ENCODE results near the gene HOXD11. TPM values are rescaled to one million over a fixed set of nuclear protein-coding genes. Genes with fewer than 3 reads are reported as not detected.

The HOXD11 gene
- 1.2 TPM for polyA plus RNA-seq (2013, experiment 1 of 2)
- 0.96 TPM for polyA plus RNA-seq (2013, experiment 2 of 2)

- no peaks in the 10 kb centered on the region for H3K9me3 ChIP-seq (ENCODE audit: control insufficient read depth, low read length)
- H3K27ac ChIP-seq (ENCODE audit: low read depth, low read length, severe bottlenecking) = no peak within 1 kb of the TSS
- WGBS, 2 experiments (ENCODE audit: insufficient coverage in 2 of 2) = 1 to 2% methylated on average over 46 to 48 of the region's 85 CpGs
- no peaks in the 10 kb centered on the region for H3K4me1 ChIP-seq (ENCODE audit: control insufficient read depth, insufficient read depth, low read length, poor library complexity, severe bottlenecking)
- no peaks in the 10 kb centered on the region for H3K36me3 ChIP-seq (ENCODE audit: control insufficient read depth, insufficient read depth, low read length)
- H3K4me3 ChIP-seq (ENCODE audit: extremely low read depth, insufficient read depth, low read length, poor library complexity, severe bottlenecking) = peak within 1 kb of the TSS; percentile 18
Measured at GRCh38 chr2:176106581-176107539, at the start of gene HOXD11. Gene HOXD11, plus strand, starts transcription at chr2:176107280. Its CDS starts 76 bp downstream, at chr2:176107356.

DNA sequence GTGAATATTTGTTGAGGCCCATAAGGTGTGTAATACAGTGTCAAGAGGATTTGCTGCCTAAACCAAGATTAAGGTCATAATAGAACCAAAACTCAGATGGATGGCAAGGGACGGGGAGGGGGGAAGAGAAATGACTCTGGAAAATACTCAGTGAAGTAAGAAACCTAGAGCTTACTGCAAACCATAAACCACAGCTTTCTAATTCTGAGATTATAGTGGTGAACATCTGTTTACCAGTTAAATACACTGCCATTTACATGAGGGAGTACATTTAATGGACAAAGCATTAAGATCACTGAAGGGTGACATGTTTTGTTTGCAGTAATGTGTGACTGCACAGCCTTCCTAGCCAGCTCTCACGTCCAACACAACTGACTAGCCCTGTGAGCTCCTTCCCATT, 43.1 kb upstream of the HOXD11 start:
- H3K4me1 ChIP-seq (ENCODE audit: control insufficient read depth, insufficient read depth, low read length, poor library complexity, severe bottlenecking) = no peaks in the 10 kb centered on the region
- no peak overlapping the region for H3K27ac ChIP-seq (ENCODE audit: low read depth, low read length, severe bottlenecking)
- no peak overlapping the region for H3K4me3 ChIP-seq (ENCODE audit: extremely low read depth, insufficient read depth, low read length, poor library complexity, severe bottlenecking)
- H3K9me3 ChIP-seq (ENCODE audit: control insufficient read depth, low read length) = no peaks in the 10 kb centered on the region
- H3K36me3 ChIP-seq (ENCODE audit: control insufficient read depth, insufficient read depth, low read length) = no peaks in the 10 kb centered on the region
- 60 to 83% methylated on average over 1 to 2 of the region's 2 CpGs for WGBS, 2 experiments (ENCODE audit: insufficient coverage in 2 of 2)

GRCh38 chr2:176066645-176067588, 40.2 kb upstream of the HOXD11 start:
- H3K9me3 ChIP-seq (ENCODE audit: control insufficient read depth, low read length) = no peaks in the 10 kb centered on the region
- H3K4me1 ChIP-seq (ENCODE audit: control insufficient read depth, insufficient read depth, low read length, poor library complexity, severe bottlenecking) = no peaks in the 10 kb centered on the region
- no peak overlapping the region for H3K27ac ChIP-seq (ENCODE audit: low read depth, low read length, severe bottlenecking)
- no peak overlapping the region for H3K4me3 ChIP-seq (ENCODE audit: extremely low read depth, insufficient read depth, low read length, poor library complexity, severe bottlenecking)
- no peaks in the 10 kb centered on the region for H3K36me3 ChIP-seq (ENCODE audit: control insufficient read depth, insufficient read depth, low read length)
- WGBS, 2 experiments (ENCODE audit: insufficient coverage in 2 of 2) = 94% methylated on average over 38 to 43 of the region's 56 CpGs

GRCh38 chr2:176067589-176068418, 39.3 kb upstream of the HOXD11 start:
- Histone ChIP-seq H3K27ac (ENCODE audit: low read depth, low read length, severe bottlenecking) (no peak overlapping the region), H3K4me3 (ENCODE audit: extremely low read depth, insufficient read depth, low read length, poor library complexity, severe bottlenecking) (no peak overlapping the region), H3K36me3 (ENCODE audit: control insufficient read depth, insufficient read depth, low read length) (no peaks in the 10 kb centered on the region), H3K9me3 (ENCODE audit: control insufficient read depth, low read length) (no peaks in the 10 kb centered on the region), H3K4me1 (ENCODE audit: control insufficient read depth, insufficient read depth, low read length, poor library complexity, severe bottlenecking) (no peaks in the 10 kb centered on the region)
- 89 to 90% methylated on average over 34 to 37 of the region's 38 CpGs for WGBS, 2 experiments (ENCODE audit: insufficient coverage in 2 of 2)

GRCh38 chr2:176068419-176068832, 38.7 kb upstream of the HOXD11 start:
- WGBS, 2 experiments (ENCODE audit: insufficient coverage in 2 of 2) = 93 to 95% methylated on average over 30 of the region's 30 CpGs
- H3K4me3 ChIP-seq (ENCODE audit: extremely low read depth, insufficient read depth, low read length, poor library complexity, severe bottlenecking) = no peak overlapping the region

DNA sequence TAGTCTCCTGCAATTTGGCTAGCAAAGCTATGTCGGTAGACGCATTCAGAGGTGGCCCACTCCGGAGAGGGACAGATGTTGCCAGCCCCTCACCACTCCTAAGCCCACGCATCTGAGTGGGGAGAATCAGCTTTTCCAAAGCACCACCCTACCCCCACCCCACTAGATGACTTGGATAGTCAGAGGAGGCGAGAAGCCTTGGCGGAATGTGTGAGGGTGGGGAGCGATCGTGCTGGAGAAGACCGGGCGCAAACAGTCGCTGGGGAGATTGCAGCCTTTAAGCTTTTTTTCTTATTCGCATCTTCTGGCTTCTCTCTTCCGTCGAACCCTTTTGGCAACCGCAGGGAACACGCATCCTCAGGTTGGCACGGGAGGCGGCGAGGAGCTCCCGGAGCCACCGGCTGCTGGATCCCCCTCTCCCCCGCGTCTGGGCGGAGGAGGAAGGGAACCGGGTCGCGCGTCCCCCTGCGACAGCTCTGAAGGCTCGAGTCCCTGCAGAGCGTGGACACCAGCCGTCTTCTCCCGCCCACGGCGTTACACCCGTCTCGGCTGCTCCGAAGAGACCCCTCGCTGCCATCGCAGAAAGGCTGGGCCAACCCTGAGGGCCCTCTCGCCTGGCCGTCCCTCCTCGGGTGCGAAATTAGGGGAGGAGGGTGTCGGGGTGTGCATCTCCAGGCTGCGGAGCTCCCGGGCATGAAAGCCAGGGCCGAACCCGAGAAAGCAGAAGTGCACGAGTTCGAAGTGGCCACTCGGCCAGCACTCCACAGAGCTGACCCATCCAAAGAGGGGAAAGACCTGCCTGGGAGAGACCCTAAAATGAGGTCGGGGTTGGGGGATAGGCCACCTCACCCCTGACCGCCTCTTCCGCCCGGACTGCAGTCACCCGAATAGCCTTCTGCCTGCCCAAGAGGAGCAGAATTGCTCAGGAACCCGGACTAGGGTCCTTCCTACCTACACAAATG, 35.5 kb upstream of the HOXD11 start:
- H3K4me3 ChIP-seq (ENCODE audit: extremely low read depth, insufficient read depth, low read length, poor library complexity, severe bottlenecking) = no peak overlapping the region
- H3K36me3 ChIP-seq (ENCODE audit: control insufficient read depth, insufficient read depth, low read length) = no peaks in the 10 kb centered on the region
- no peaks in the 10 kb centered on the region for H3K4me1 ChIP-seq (ENCODE audit: control insufficient read depth, insufficient read depth, low read length, poor library complexity, severe bottlenecking)
- WGBS, 2 experiments (ENCODE audit: insufficient coverage in 2 of 2) = 90 to 91% methylated on average over 48 to 54 of the region's 58 CpGs
- H3K27ac ChIP-seq (ENCODE audit: low read depth, low read length, severe bottlenecking) = no peak overlapping the region
- H3K9me3 ChIP-seq (ENCODE audit: control insufficient read depth, low read length) = no peaks in the 10 kb centered on the region

More at GRCh38 chr2:176068419-176068832, 38.7 kb upstream of the HOXD11 start:
- Histone ChIP-seq H3K27ac (ENCODE audit: low read depth, low read length, severe bottlenecking) (no peak overlapping the region), H3K36me3 (ENCODE audit: control insufficient read depth, insufficient read depth, low read length) (no peaks in the 10 kb centered on the region), H3K4me1 (ENCODE audit: control insufficient read depth, insufficient read depth, low read length, poor library complexity, severe bottlenecking) (no peaks in the 10 kb centered on the region), H3K9me3 (ENCODE audit: control insufficient read depth, low read length) (no peaks in the 10 kb centered on the region)

- no peaks in the 10 kb centered on the region for H3K4me1 ChIP-seq (ENCODE audit: control insufficient read depth, insufficient read depth, low read length, poor library complexity, severe bottlenecking)
- no peaks in the 10 kb centered on the region for H3K9me3 ChIP-seq (ENCODE audit: control insufficient read depth, low read length)
- H3K4me3 ChIP-seq (ENCODE audit: extremely low read depth, insufficient read depth, low read length, poor library complexity, severe bottlenecking) = no peak overlapping the region
- 84 to 93% methylated on average over 3 to 4 of the region's 5 CpGs for WGBS, 2 experiments (ENCODE audit: insufficient coverage in 2 of 2)
- no peaks in the 10 kb centered on the region for H3K36me3 ChIP-seq (ENCODE audit: control insufficient read depth, insufficient read depth, low read length)
- no peak overlapping the region for H3K27ac ChIP-seq (ENCODE audit: low read depth, low read length, severe bottlenecking)
Measured at GRCh38 chr2:176072292-176072669, 34.8 kb upstream of the HOXD11 start.

GRCh38 chr2:176072951-176073904, 33.9 kb upstream of the HOXD11 start:
- no peaks in the 10 kb centered on the region for H3K36me3 ChIP-seq (ENCODE audit: control insufficient read depth, insufficient read depth, low read length)
- H3K27ac ChIP-seq (ENCODE audit: low read depth, low read length, severe bottlenecking) = no peak overlapping the region
- H3K4me3 ChIP-seq (ENCODE audit: extremely low read depth, insufficient read depth, low read length, poor library complexity, severe bottlenecking) = no peak overlapping the region
- H3K4me1 ChIP-seq (ENCODE audit: control insufficient read depth, insufficient read depth, low read length, poor library complexity, severe bottlenecking) = no peaks in the 10 kb centered on the region
- H3K9me3 ChIP-seq (ENCODE audit: control insufficient read depth, low read length) = no peaks in the 10 kb centered on the region
- 78 to 86% methylated on average over 23 to 25 of the region's 29 CpGs for WGBS, 2 experiments (ENCODE audit: insufficient coverage in 2 of 2)

Measured in mesodermal cell (in vitro differentiated cells).